ENCODE results near the gene FARP1. TPM values are rescaled to one million over a fixed set of nuclear protein-coding genes. Genes with fewer than 3 reads are reported as not detected.

Gene FARP1
- total RNA-seq, 1 experiment from 2014 or later, result 96.6 TPM

DNA sequence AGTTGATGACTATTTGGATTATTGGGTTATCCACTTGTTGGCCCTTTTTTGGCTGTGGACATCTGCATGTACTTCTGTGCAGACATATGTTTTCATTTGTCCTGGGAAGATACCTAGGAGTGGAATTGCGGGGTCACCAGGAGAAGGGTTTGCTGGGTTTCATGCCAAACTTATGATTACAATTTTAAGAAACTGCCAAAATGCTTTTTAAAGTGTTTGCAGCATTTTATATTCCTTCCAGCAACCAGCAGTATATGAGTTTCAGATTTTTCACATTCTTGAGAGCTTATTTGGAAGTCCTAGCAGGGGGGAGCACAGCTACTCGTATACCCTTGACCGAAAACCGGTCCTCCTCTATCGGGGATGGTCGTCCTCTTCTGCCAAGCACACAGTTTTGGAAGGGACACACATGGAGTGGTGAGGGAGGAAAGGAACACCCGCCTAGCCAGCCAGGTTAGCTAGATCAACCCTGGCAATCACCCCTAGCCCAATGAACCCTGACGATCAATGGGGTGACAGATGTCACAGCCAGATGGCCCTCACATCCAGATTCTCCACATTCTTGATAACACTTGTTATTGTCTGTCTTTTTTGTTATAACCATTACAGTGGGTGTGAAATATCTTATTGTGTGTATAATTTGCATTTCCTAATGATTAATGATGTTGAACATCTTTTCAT is 60.9 kb downstream of the FARP1 start:
- peaks cover 53% of the 10 kb centered on the region for H3K4me1 Mint-ChIP-seq
- no peak for TF ChIP-seq TCF7 (CRISPR knock-in tag; IDR thresholded peaks at IDR 0.05; ENCODE audit: low read depth)
- no peak for TF ChIP-seq ZNF138 (CRISPR knock-in tag; conservative IDR thresholded peaks at IDR 0.05)
- no peak for TF ChIP-seq HMGXB4 (CRISPR knock-in tag; IDR thresholded peaks at IDR 0.05)
- no peak for TF ChIP-seq ZNF396 (CRISPR knock-in tag; IDR thresholded peaks at IDR 0.05; ENCODE audit: borderline replicate concordance)
- TF ChIP-seq TEAD4 (CRISPR knock-in tag; IDR thresholded peaks at IDR 0.05), result no peak
- TF ChIP-seq SOX15 (CRISPR knock-in tag; IDR thresholded peaks at IDR 0.05), result no peak
- TF ChIP-seq, protein P1, sequence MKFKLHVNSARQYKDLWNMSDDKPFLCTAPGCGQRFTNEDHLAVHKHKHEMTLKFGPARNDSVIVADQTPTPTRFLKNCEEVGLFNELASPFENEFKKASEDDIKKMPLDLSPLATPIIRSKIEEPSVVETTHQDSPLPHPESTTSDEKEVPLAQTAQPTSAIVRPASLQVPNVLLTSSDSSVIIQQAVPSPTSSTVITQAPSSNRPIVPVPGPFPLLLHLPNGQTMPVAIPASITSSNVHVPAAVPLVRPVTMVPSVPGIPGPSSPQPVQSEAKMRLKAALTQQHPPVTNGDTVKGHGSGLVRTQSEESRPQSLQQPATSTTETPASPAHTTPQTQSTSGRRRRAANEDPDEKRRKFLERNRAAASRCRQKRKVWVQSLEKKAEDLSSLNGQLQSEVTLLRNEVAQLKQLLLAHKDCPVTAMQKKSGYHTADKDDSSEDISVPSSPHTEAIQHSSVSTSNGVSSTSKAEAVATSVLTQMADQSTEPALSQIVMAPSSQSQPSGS (CRISPR knock-in tag; IDR thresholded peaks at IDR 0.05; ENCODE audit: borderline replicate concordance, low read depth), result no peak
- H3K27me3 Mint-ChIP-seq (ENCODE audit: low read depth), result no peaks in the 10 kb centered on the region
- H3K27ac Mint-ChIP-seq, result no peak overlapping the region
- no peak overlapping the region for H3K4me3 Mint-ChIP-seq
- no peak for ATAC-seq
- H3K36me3 Mint-ChIP-seq, result peaks cover 36% of the 10 kb centered on the region
- H3K9me3 Mint-ChIP-seq, result peaks cover 25% of the 10 kb centered on the region
- no peak for DNase-seq (ENCODE audit: low spot score)
- ChIA-PET CTCF (no interaction called here), POLR2A (no interaction called here)

DNA sequence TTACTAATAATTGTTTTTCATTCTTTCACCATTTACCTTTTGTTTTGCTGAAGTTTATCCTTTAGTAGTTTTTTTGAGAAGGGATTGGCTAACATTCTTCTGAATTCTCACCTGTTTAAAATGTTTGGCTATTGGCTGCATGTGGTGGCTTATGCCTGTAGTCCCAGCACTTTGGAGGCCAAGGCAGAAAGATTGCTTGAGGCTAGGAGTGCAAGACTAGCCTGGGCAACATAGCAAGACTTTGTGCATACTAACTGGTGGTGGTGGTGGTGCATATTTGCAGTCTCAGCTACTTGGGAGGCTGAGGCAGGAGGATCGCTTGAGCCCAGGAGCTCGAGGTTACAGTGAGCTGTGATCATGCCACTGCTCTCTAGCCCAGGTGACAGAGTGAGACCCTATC is 61.7 kb downstream of the FARP1 start:
- H3K27me3 Mint-ChIP-seq (ENCODE audit: low read depth), result no peaks in the 10 kb centered on the region
- CTCF ChIA-PET, result no interaction called here
- TF ChIP-seq ESRRA (CRISPR knock-in tag; IDR thresholded peaks at IDR 0.05; ENCODE audit: borderline replicate concordance), result no peak
- no peak for TF ChIP-seq TCF7 (CRISPR knock-in tag; IDR thresholded peaks at IDR 0.05; ENCODE audit: low read depth)
- no peak for TF ChIP-seq E2F1 (CRISPR knock-in tag; IDR thresholded peaks at IDR 0.05)
- H3K4me3 Mint-ChIP-seq, result no peak overlapping the region
- H3K9me3 Mint-ChIP-seq, result peaks cover 25% of the 10 kb centered on the region
- POLR2A ChIA-PET, result no interaction called here
- no peak for ATAC-seq
- H3K4me1 Mint-ChIP-seq, result peaks cover 45% of the 10 kb centered on the region
- no peak for DNase-seq (ENCODE audit: low spot score)
- peaks cover 39% of the 10 kb centered on the region for H3K36me3 Mint-ChIP-seq
- H3K27ac Mint-ChIP-seq, result no peak overlapping the region

DNA sequence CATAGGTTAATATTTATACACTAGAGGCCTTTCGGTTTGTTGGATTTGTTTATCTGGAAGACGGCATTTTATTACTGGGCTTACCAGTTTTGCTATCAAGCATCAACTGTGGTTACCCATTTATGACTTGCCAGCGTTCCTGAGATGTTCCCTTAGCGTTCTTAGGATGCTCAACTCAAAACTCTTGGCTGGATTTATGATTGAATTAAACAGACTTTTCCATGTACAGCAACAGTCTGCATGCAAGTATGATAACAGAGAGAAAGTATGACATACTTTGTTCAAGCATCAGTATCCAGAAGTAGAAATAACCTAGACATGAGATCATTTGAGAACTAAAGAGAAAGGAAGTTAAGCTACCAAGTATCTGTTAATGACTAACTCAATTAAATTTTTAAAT is 64.1 kb downstream of the FARP1 start:
- POLR2A ChIA-PET, result no interaction called here
- DNase-seq (ENCODE audit: low spot score) (no peak), ATAC-seq (no peak)
- Mint-ChIP-seq H3K27me3 (ENCODE audit: low read depth) (no peaks in the 10 kb centered on the region), H3K36me3 (peaks cover 58% of the 10 kb centered on the region), H3K4me1 (peaks cover 25% of the 10 kb centered on the region), H3K27ac (no peak overlapping the region), H3K4me3 (no peak overlapping the region), H3K9me3 (peaks cover 43% of the 10 kb centered on the region)
- TF ChIP-seq HMGA2 (CRISPR knock-in tag; IDR thresholded peaks at IDR 0.05), result no peak
- no peak for TF ChIP-seq KAT7 (CRISPR knock-in tag; IDR thresholded peaks at IDR 0.05; ENCODE audit: borderline replicate concordance)
- TF ChIP-seq FOXP1 (CRISPR knock-in tag; IDR thresholded peaks at IDR 0.05; ENCODE audit: borderline replicate concordance), result no peak
- TF ChIP-seq E2F1 (CRISPR knock-in tag; IDR thresholded peaks at IDR 0.05), result no peak
- no peak for TF ChIP-seq USF1 (CRISPR knock-in tag; IDR thresholded peaks at IDR 0.05)
- CTCF ChIA-PET, result no interaction called here

Data from WTC11 (cell line).